IMR-90 (cell line): ENCODE data around the gene GBX2. TPM values are rescaled to one million over a fixed set of nuclear protein-coding genes. Genes with fewer than 3 reads are reported as not detected.

Experiments used
- ATAC-seq: fragments of 200-7000 bp; cut with Tn5 transposase; 2 replicates; pipeline ENCODE4 v1.9.1; 2020; ENCODE audit warnings: low read depth, mild to moderate bottlenecking, moderate library complexity
- BruUV-seq: library from RNA; stranded (reverse); fragments of 400-500 nt; replicated peaks from 2 replicates; lab custom pipeline; 2021; lab: Mats Ljungman, UMichigan
- CTCF ChIA-PET: fragments of 300-600 bp; formaldehyde crosslinking; extraction: SDS; loops from one replicate; lab custom pipeline; 2021; ENCODE audit warnings: antibody characterized with exemption; lab: Yijun Ruan, JAX
- POLR2A ChIA-PET: fragments of 300-600 bp; sonication (Branson Sonifier 250); formaldehyde crosslinking; loops from one replicate; lab custom pipeline; 2022; ENCODE audit warnings: antibody characterized with exemption; ENCODE audit not compliant: unreplicated experiment; lab: Charles Lee
- DNase-seq: peaks from one replicate; pipeline ENCODE4 v3.0.0; 2013
- H2AFZ ChIP-seq: replicated peaks from 2 replicates; pipeline ENCODE3; 2013; ENCODE audit warnings: low read length, mild to moderate bottlenecking; ENCODE audit not compliant: poor library complexity
- H2AK5ac ChIP-seq: 2 replicates; pipeline ENCODE4 v1.6.1; 2013; ENCODE audit warnings: low read depth, low read length, inconsistent platforms
- H2AK9ac ChIP-seq: replicated peaks from 2 replicates; pipeline ENCODE3; 2013; ENCODE audit warnings: mild to moderate bottlenecking, low read depth, low read length, moderate library complexity; ENCODE audit not compliant: poor library complexity
- H2BK120ac ChIP-seq: 2 replicates; pipeline ENCODE4 v1.6.1; 2013; ENCODE audit warnings: low read depth, low read length, inconsistent platforms
- H2BK15ac ChIP-seq: 3 replicates; pipeline ENCODE4 v1.6.1; 2013; ENCODE audit warnings: low read depth, low read length, inconsistent platforms
- H2BK20ac ChIP-seq: 2 replicates; pipeline ENCODE4 v1.6.1; 2013; ENCODE audit warnings: low read depth, mild to moderate bottlenecking, inconsistent platforms, low read length, moderate library complexity
- H2BK5ac ChIP-seq: 2 replicates; pipeline ENCODE4 v1.6.1; 2013; ENCODE audit warnings: mild to moderate bottlenecking, low read depth, low read length, inconsistent platforms; ENCODE audit not compliant: poor library complexity, severe bottlenecking
- H3K14ac ChIP-seq: replicated peaks from 2 replicates; pipeline ENCODE4 v1.6.1; 2013; ENCODE audit warnings: low read depth, low read length, inconsistent platforms
- H3K18ac ChIP-seq: 2 replicates; pipeline ENCODE4 v1.6.1; 2013; ENCODE audit warnings: low read depth, low read length, control low read depth
- H3K23ac ChIP-seq: 2 replicates; pipeline ENCODE4 v1.6.1; 2013; ENCODE audit warnings: low read depth, low read length, inconsistent platforms
- H3K27ac ChIP-seq: 2 replicates; pipeline ENCODE4 v1.5.1; 2013; ENCODE audit warnings: mild to moderate bottlenecking, control low read depth, low read length; ENCODE audit not compliant: insufficient read depth
- H3K27me3 ChIP-seq: 2 replicates; pipeline ENCODE4 v1.6.1; 2013; ENCODE audit warnings: low read length; ENCODE audit not compliant: control insufficient read depth, insufficient read depth
- H3K36me3 ChIP-seq: 2 replicates; pipeline ENCODE4 v1.6.1; 2013; ENCODE audit warnings: low read length, mixed read lengths; ENCODE audit not compliant: control insufficient read depth, insufficient read depth
- H3K4ac ChIP-seq: 2 replicates; pipeline ENCODE4 v1.6.1; 2013; ENCODE audit warnings: low read depth, low read length, inconsistent platforms
- H3K4me1 ChIP-seq: 2 replicates; pipeline ENCODE4 v1.6.1; 2013; ENCODE audit warnings: low read length, mixed read lengths; ENCODE audit not compliant: control insufficient read depth, insufficient read depth
- H3K4me2 ChIP-seq: 2 replicates; pipeline ENCODE4 v1.6.1; 2013; ENCODE audit warnings: low read depth, mild to moderate bottlenecking, control low read depth, low read length, moderate library complexity
- H3K4me3 ChIP-seq: 2 replicates; pipeline ENCODE4 v1.5.1; 2013; ENCODE audit warnings: low read depth, mild to moderate bottlenecking, control low read depth, low read length, moderate library complexity; ENCODE audit not compliant: insufficient read depth
- H3K56ac ChIP-seq: 2 replicates; pipeline ENCODE4 v1.6.1; 2013; ENCODE audit warnings: low read length, inconsistent platforms; ENCODE audit not compliant: insufficient read depth; ENCODE audit errors: extremely low read depth
- H3K79me1 ChIP-seq, 2 experiments: 2 replicates each; pipeline ENCODE4 v1.6.1; 2013; ENCODE audit warnings: low read length in 2 of 2, inconsistent platforms in 1 of 2, low read depth in 1 of 2
- H3K9ac ChIP-seq: 2 replicates; pipeline ENCODE4 v1.6.1; 2013; ENCODE audit warnings: low read depth, low read length, control low read depth
- H3K9me1 ChIP-seq: 2 replicates; pipeline ENCODE4 v1.6.1; 2013; ENCODE audit warnings: low read length, inconsistent platforms; ENCODE audit not compliant: insufficient read depth
- H3K9me3 ChIP-seq: 2 replicates; pipeline ENCODE4 v1.6.1; 2013; ENCODE audit warnings: low read length; ENCODE audit not compliant: control insufficient read depth, insufficient read depth
- H4K20me1 ChIP-seq: 2 replicates; pipeline ENCODE4 v1.6.1; 2013; ENCODE audit warnings: low read length, inconsistent platforms; ENCODE audit not compliant: insufficient read depth
- H4K5ac ChIP-seq: 2 replicates; pipeline ENCODE4 v1.6.1; 2013; ENCODE audit warnings: mild to moderate bottlenecking, low read depth, low read length, control low read depth
- H4K8ac ChIP-seq, 2 experiments: 2 replicates each; pipeline ENCODE4 v1.6.1; 2013; ENCODE audit warnings: low read depth in 2 of 2, low read length in 2 of 2, control low read depth in 1 of 2, inconsistent platforms in 1 of 2
- H4K91ac ChIP-seq: 2 replicates; pipeline ENCODE4 v1.6.1; 2013; ENCODE audit warnings: low read depth, low read length, inconsistent platforms; ENCODE audit not compliant: insufficient read depth
- BHLHE40 ChIP-seq: fragments of 150-350 bp; IDR thresholded peaks from 2 replicates; pipeline ENCODE4 v1.6.1; 2016; ENCODE audit warnings: mild to moderate bottlenecking, low read depth, low read length
- FOS ChIP-seq: fragments of 150-350 bp; IDR thresholded peaks from 2 replicates; pipeline ENCODE4 v1.6.1; 2016; ENCODE audit warnings: low read depth, low read length
- MAFK ChIP-seq: IDR thresholded peaks from 2 replicates; pipeline ENCODE4 v1.6.1; 2012; ENCODE audit warnings: low read depth, low read length, improper control_type of control experiment
- NFE2L2 ChIP-seq: fragments of 150-350 bp; IDR thresholded peaks from 2 replicates; pipeline ENCODE4 v1.6.1; 2016; ENCODE audit warnings: low read depth, mild to moderate bottlenecking, low read length
- POLR2A ChIP-seq: IDR thresholded peaks from 2 replicates; pipeline ENCODE4 v1.6.1; 2012; ENCODE audit warnings: mild to moderate bottlenecking, low read depth, low read length
- RCOR1 ChIP-seq: IDR thresholded peaks from 2 replicates; pipeline ENCODE4 v1.6.1; 2012; ENCODE audit warnings: mild to moderate bottlenecking, low read length, improper control_type of control experiment; ENCODE audit not compliant: insufficient replicate concordance
- SMC3 ChIP-seq: fragments of 150-350 bp; IDR thresholded peaks from 2 replicates; pipeline ENCODE4 v1.6.1; 2016; ENCODE audit warnings: low read depth, mild to moderate bottlenecking, antibody characterized with exemption, low read length, moderate library complexity
- WGBS, 2 experiments: methylation state at CpG; one replicate each; pipeline versions ENCODE4 v1.1.5 to v1.1.7; 2013; ENCODE audit warnings: missing lambda C conversion rate in 2 of 2; ENCODE audit not compliant: insufficient read length in 1 of 2; ENCODE audit errors: extremely low coverage in 2 of 2; 5-methylcytosine and 5-hydroxymethylcytosine counted together
- dilution Hi-C: fragments of 300-500 bp; cut with HindIII; formaldehyde crosslinking; loops from one replicate; pipeline ENCODE4 v1.14.3; 2018; ENCODE audit warnings: low sequenced_read_pairs; ENCODE audit not compliant: unreplicated experiment
- in situ Hi-C: fragments of 300-500 bp; cut with MboI; formaldehyde crosslinking; loops from 3 replicates; pipeline ENCODE4 v1.14.3; 2019; ENCODE audit warnings: low sequenced_read_pairs, inconsistent platforms, mixed read lengths
- intact Hi-C: fragments of 100-400 bp; cut with micrococcal nuclease; formaldehyde crosslinking; loops from 2 replicates; pipeline ENCODE4 v1.10.0; 2022
- polyA plus RNA-seq, 3 experiments: library from polyadenylated mRNA; depleted of rRNA; stranded (reverse); fragments of >200 nt; gene quantifications; 2 replicates each; pipeline ENCODE4 v1.2.3, GENCODE V29; 2012; ENCODE audit warnings: low replicate concordance in 1 of 3
- total RNA-seq: library from RNA; depleted of rRNA; stranded (reverse); fragments of >200 nt; gene quantifications from 2 replicates; pipeline ENCODE4 v1.2.3, GENCODE V29; 2012
- TF ChIP-seq, protein P1 (sequence below): conservative IDR thresholded peaks from 2 replicates; pipeline ENCODE4 v1.5.1; 2012; ENCODE audit warnings: mild to moderate bottlenecking, low read depth, low read length, improper control_type of control experiment
- TF ChIP-seq, protein P2 (sequence below): fragments of 150-350 bp; IDR thresholded peaks from 2 replicates; pipeline ENCODE4 v1.6.1; 2016; ENCODE audit warnings: low read depth, mild to moderate bottlenecking, low read length, moderate library complexity, borderline replicate concordance

Gene GBX2
- total and polyA plus RNA-seq, 2 of the 4 experiments (the other 2 are of a cell fraction) = 0.10 TPM; not detected in 1

DNA sequence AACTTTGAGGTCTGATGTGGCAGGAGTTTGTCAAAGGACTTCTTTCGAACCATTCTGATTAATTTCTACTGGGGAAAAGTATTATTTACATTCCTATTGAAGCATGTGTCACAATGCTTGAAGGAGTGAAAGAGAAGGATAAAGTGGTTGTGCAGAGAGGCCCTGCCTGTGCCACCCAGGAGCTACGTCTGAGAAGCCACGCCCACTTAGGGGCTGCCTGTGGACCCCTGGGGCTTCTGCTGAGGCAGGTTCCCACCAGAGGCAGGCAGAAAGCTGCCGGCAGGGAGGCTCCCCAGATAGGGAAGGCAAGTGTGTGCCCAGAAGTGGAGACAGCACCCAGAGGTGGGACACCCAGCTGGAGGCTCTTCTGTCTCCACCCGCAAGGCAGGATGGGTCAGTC lies 47.4 kb downstream of the GBX2 start:
- Histone ChIP-seq H3K9me1 (no peaks in the 10 kb centered on the region), H3K9ac (no peak overlapping the region), H2AK5ac (no peak overlapping the region), H3K23ac (no peak overlapping the region), H4K20me1 (no peaks in the 10 kb centered on the region), H3K27ac (no peak overlapping the region), H3K4me2 (no peak overlapping the region), H4K5ac (no peak overlapping the region), H3K36me3 (peaks cover 5% of the 10 kb centered on the region; the same call in 1 of the 2 replicates), H3K18ac (no peak overlapping the region), H2BK5ac (no peak overlapping the region), H4K91ac (no peak overlapping the region), H2AK9ac (no peak overlapping the region), H4K8ac (no peak overlapping the region), H3K9me3 (no peaks in the 10 kb centered on the region), H2BK120ac (no peak overlapping the region), H3K27me3 (no peaks in the 10 kb centered on the region), H3K14ac (no peak overlapping the region), H3K4me3 (no peak overlapping the region), H3K56ac (no peak overlapping the region), H2BK20ac (no peak overlapping the region), H3K4me1 (peaks cover 3% of the 10 kb centered on the region; the same call in 1 of the 2 replicates), H3K4ac (no peak overlapping the region), H2AFZ (no peak overlapping the region), H3K79me1 (no peaks in the 10 kb centered on the region), H2BK15ac (no peak overlapping the region)
- ATAC-seq = peak; percentile 54; the same call in 1 of the 2 replicates
- ChIA-PET POLR2A (no interaction called here), CTCF (no interaction called here)
- intact Hi-C loops = no loop called here
- no peak for DNase-seq
- dilution Hi-C loops = no loop called here
- TF ChIP-seq, protein P1, sequence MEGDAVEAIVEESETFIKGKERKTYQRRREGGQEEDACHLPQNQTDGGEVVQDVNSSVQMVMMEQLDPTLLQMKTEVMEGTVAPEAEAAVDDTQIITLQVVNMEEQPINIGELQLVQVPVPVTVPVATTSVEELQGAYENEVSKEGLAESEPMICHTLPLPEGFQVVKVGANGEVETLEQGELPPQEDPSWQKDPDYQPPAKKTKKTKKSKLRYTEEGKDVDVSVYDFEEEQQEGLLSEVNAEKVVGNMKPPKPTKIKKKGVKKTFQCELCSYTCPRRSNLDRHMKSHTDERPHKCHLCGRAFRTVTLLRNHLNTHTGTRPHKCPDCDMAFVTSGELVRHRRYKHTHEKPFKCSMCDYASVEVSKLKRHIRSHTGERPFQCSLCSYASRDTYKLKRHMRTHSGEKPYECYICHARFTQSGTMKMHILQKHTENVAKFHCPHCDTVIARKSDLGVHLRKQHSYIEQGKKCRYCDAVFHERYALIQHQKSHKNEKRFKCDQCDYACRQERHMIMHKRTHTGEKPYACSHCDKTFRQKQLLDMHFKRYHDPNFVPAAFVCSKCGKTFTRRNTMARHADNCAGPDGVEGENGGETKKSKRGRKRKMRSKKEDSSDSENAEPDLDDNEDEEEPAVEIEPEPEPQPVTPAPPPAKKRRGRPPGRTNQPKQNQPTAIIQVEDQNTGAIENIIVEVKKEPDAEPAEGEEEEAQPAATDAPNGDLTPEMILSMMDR = no peak
- TF ChIP-seq NFE2L2 (no peak), SMC3 (no peak), BHLHE40 (no peak), POLR2A (no peak), MAFK (no peak), FOS (no peak), RCOR1 (no peak)
- TF ChIP-seq, protein P2, sequence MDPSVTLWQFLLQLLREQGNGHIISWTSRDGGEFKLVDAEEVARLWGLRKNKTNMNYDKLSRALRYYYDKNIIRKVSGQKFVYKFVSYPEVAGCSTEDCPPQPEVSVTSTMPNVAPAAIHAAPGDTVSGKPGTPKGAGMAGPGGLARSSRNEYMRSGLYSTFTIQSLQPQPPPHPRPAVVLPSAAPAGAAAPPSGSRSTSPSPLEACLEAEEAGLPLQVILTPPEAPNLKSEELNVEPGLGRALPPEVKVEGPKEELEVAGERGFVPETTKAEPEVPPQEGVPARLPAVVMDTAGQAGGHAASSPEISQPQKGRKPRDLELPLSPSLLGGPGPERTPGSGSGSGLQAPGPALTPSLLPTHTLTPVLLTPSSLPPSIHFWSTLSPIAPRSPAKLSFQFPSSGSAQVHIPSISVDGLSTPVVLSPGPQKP = no peak
- WGBS, 2 experiments = 81% methylated on average over 3 of the region's 5 CpGs; no CpG with 5 or more reads in 1 of the 2 experiments
- BruUV-seq = no TSS peak
- in situ Hi-C loops = no loop called here
